GM19468 (cell line): ENCODE measurements around the gene PCTP.

Experiments
- ATAC-seq: cut with Tn5 transposase; IDR thresholded peaks from one replicate; pipeline ENCODE4 v1.9.1; 2021; ENCODE audit warnings: mild to moderate bottlenecking, moderate library complexity, moderate number of reproducible peaks; ENCODE audit not compliant: unreplicated experiment; ENCODE audit errors: extremely low read depth

The PCTP gene

GRCh38 chr17:55750750-55751657, at the start of gene PCTP:
Gene PCTP (plus strand): TSS chr17:55751051. CDS start chr17:55751104, 53 bp downstream.
- ATAC-seq = peak; percentile 95

DNA sequence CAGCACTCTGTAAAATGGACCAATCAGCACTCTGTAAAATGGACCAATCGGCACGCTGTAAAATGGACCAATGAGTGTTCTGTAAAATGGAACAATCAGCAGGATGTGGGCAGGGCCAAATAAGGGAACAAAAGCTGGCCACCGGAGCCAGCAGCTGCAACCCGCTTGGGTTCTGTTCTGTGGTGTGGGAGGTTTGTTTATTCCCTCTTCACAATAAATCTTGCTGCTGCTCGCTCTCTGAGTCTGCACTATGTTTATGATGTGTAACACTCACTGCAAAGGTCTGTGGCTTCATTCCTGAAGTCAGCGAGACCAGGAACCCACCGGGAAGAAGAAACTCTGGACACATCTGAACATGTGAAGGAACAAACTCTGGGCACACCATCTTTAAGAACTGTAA, 48.7 kb upstream of the PCTP start:
- no peak for ATAC-seq

GRCh38 chr17:55704401-55704800, 46.5 kb upstream of the PCTP start:
- ATAC-seq = no peak

- ATAC-seq = no peak
These were observed 45.0 kb upstream of the PCTP start for GRCh38 chr17:55705847-55706246.

GRCh38 chr17:55706808-55707773, 43.8 kb upstream of the PCTP start:
- ATAC-seq = no peak

DNA sequence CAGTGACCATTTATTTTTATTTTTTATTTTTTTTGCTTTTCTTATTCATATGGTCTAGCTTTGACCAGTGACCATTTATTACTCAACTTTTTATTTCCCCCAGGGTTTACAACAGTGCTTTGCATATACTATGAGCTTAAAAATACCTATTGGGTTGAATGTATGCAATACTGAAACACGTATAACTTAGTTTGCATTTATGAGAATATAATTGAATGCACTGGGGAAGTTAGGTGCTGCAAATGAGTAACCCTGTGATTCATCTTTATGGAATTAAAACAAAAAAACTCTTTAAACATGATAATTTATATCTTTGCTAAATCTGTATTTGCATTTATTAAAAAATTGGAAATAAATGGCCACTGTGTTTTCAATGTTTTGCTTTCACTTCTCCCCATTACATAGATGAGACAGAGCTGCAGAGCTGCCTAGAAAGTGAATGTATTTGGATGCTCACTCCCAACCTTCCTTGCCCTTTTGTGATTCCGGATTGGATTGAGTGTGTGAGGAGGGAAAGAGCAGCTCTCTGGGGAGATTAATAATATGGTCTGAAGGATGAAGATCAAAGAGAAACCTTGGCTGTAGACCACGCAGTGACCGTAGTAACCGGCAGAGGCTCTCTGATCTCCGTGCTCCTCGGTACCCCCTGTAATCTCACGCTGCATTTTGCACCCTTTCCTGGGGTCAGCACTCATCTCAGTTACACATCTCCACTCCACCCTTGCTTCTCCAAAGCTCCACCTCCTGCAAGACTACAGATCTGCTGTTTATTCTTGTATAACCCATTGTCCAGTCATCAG, 42.5 kb upstream of the PCTP start:
- no peak for ATAC-seq

DNA sequence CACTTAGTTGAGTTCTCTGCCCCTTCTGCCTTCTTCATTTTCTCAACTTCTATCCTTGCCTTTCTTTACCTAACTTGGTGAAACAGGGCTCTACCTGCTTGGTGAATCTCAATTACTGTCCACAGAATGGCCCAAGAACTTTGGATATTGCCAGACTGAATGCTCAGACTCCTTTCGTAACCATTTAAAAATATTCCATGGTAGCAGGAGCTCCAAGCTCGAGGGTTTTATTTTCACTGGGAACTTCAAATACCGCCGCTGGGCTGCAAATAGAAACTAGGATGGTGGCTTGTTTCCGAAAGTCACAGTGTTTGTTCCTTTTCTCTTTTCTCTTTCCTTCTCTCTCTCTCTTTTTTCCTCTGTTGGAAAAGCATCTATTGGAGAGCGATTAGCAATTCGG, 41.4 kb upstream of the PCTP start:
- ATAC-seq = no peak

GRCh38 chr17:55709984-55710383, 40.9 kb upstream of the PCTP start:
- ATAC-seq = no peak

DNA sequence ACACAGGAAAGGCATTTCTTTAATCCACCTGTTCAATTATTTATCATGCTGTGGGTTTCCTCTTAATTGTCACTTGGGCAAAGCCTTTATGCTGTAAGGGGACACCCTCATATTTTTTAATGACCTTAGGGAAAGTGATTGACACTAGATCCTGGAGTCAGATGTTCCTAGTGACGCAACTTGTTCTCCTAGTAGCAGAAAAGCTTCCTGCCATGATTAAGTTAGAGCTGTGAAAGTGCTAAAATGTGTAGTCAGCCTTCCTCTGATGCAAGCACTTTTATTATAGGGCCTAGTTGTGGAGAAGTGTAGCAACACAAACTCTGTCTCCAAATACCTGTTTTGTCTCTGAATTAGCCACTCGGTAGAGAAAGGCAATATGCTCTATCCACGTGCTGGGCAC, 40.4 kb upstream of the PCTP start:
- ATAC-seq = no peak

- ATAC-seq = no peak
These were observed 39.9 kb upstream of the PCTP start for GRCh38 chr17:55710829-55711496.

DNA sequence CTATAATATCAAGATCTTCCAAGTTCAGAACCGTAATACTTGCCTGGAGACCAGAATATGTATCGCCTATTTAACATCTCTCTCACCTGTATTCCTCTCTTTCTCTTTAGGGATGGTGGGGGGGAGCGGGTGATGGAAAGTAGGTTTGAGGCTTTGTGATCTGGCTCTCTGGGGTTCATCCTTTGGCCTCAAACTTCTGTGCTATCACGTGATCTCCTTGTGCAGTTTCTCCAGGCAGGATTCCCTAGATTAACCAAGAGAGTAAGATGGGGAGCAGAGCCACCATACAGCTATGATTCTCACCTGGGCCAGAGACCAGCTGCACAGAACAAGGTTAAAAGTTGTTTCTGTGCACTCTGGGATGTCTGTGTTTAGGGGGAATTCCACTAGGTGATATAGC, 33.4 kb upstream of the PCTP start:
- ATAC-seq = no peak

DNA sequence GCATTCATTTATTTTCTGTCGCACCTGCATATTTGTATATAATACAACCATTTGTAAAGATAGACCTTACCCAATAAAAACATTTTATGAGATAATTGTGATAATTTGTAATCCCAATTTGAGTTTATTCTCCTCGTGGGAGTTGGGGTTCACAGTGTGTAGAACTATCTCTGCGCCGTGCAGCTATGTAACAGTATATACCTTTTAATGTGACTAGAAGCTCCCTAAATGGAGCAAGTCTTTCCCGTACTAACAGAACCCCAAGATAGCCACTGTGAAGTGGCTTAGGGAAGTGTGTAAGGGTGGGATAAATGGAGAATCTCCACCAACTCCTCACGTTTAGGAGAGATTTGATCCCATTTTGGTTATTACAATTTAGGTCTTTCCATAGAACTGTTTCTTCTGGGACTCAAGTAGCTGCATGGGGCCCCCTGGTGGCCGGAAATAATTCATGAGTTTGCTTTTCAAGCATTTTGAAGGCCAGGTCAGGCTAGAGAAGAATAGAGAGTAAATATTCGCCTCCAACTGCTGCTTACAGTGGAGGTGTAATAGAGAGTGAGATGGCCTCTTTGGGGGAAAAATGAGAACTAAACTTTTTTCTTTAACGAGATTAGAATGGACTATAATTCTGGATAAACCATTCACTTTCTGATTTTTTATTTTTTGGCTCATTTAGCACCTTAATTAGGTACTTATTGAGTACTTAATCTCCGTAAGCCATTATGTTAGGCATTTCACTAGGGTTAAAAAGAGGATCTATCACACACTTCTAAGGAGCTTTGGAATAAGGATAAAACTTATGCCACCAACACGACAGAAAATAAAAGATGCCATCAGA, 32.7 kb upstream of the PCTP start:
- ATAC-seq = peak; percentile 50

DNA sequence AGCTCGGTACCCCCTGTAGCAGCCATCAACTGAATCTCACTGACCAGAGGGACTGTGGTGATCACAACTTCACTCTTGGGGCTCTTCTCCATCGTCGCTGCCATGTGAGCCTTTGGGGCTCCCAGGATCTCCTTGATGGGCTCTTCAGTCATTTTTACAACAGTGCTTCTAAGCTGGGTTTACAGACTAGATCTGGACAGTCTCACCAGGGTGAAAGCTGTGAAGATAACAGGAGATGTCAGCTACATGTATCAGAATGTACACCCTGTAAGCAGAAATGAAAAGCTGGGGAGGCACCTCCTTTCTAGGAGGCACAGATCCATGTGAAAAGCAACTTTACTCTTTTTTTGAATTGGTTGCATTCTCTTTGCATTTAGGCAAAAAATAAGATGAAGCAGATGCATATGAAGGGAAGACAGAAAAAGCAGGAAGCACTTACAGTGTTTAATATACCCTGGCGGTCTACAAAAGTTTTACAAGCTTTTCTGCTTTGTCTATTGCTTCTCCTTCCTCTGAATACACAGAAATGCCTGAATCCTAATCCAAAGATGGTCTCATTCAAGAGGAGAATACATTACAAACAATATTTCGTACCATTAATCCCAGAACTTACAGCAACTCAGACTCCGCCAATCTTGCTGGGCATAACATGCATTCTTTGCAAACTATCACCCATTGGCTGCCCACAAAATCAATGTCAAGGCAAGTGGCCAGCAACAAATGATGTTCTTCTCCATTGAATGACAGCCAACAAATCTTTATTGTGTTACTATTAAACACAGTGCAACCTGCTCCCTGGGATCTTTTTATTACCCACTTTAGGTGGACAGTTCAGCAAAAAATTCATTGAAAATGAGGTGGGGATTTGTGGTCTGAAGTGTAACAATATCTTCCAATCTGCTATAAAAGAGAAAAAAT, 29.7 kb upstream of the PCTP start:
- no peak for ATAC-seq

- no peak for ATAC-seq
These were observed 28.7 kb upstream of the PCTP start for GRCh38 chr17:55722016-55722736.

GRCh38 chr17:55722742-55723487, 27.9 kb upstream of the PCTP start, which contains the start of gene TMEM100:
Gene TMEM100 (minus strand): TSS chr17:55722864. CDS start chr17:55721070, 1,794 bp downstream.
- ATAC-seq = no peak

DNA sequence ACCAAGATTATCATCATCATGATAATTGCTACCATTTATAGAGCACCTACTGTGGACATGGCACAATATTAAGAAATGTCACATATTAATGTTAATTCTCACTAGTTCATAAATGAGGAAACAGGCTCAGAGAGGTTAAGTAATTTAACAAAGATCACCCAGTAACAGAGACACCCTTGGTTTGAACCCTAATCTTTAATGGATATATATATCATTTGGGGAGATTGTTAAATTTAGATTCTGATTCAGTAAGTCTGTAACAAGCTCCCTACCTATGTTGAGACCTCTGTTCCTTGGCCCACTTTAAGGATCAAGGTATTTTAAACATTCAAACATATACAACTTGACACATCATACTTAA, 27.4 kb upstream of the PCTP start:
- no peak for ATAC-seq
